Measurements from ENCODE around the gene SUSD1. TPM values are rescaled to one million over a fixed set of nuclear protein-coding genes. Genes with fewer than 3 reads are reported as not detected.

SUSD1 gene
- total and polyA plus RNA-seq, 9 of the 15 experiments (the other 6 are each of a cell fraction or from before 2014, with no cell fraction given) = 10.9 to 44.4 (median 36.1) TPM

- no peak for TF ChIP-seq THRA (IDR thresholded peaks at IDR 0.05)
- no peak for TF ChIP-seq ZBTB33 (CRISPR knock-in tag; IDR thresholded peaks at IDR 0.05)
- TF ChIP-seq CBX8 (IDR thresholded peaks at IDR 0.05; ENCODE audit: borderline replicate concordance, extremely low read depth, low read depth, low read length, poor library complexity, severe bottlenecking) = no peak
- no peak for TF ChIP-seq ZBTB5 (IDR thresholded peaks at IDR 0.05)
- TF ChIP-seq TAL1 (IDR thresholded peaks at IDR 0.05) = 0 out of 2 replicates have a peak, but pooled peaks have one; percentile 4
- no peak for TF ChIP-seq TCF15 (CRISPR knock-in tag; IDR thresholded peaks at IDR 0.05)
- peak; percentile 25 for TF ChIP-seq PRPF4 (IDR thresholded peaks at IDR 0.05; ENCODE audit: insufficient read depth, low read depth, low read length, poor library complexity, severe bottlenecking)
- no peak for TF ChIP-seq PPARD (CRISPR knock-in tag; IDR thresholded peaks at IDR 0.05)
- no peak for TF ChIP-seq ZNF133 (CRISPR knock-in tag; IDR thresholded peaks at IDR 0.05)
- TF ChIP-seq ZNF551 (CRISPR knock-in tag; IDR thresholded peaks at IDR 0.05) = no peak
- no peak for TF ChIP-seq ZNF431 (CRISPR knock-in tag; IDR thresholded peaks at IDR 0.05)
- no peak for TF ChIP-seq HOMEZ (CRISPR knock-in tag; IDR thresholded peaks at IDR 0.05)
- TF ChIP-seq PHF8 (IDR thresholded peaks at IDR 0.05; ENCODE audit: borderline replicate concordance, low read length) = no peak
- no peak for TF ChIP-seq YBX1 (IDR thresholded peaks at IDR 0.05)
- no peak for TF ChIP-seq ZC3H8 (IDR thresholded peaks at IDR 0.05)
- peak; percentile 26; the same call in 1 of the 2 replicates for TF ChIP-seq ATF4 (CRISPR knock-in tag; IDR thresholded peaks at IDR 0.05)
- no peak for TF ChIP-seq USF1 (CRISPR knock-in tag; IDR thresholded peaks at IDR 0.05)
- peak; percentile 83; the same call in 1 of the 2 replicates for TF ChIP-seq DMBX1 (CRISPR knock-in tag; IDR thresholded peaks at IDR 0.05; ENCODE audit: borderline replicate concordance)
Observed at GRCh38 chr9:112174222-112174964, 704 bp downstream of the SUSD1 start (continued).

Data from K562 (cell line).